Measurements from ENCODE around the gene SPDYC. TPM values are rescaled to one million over a fixed set of nuclear protein-coding genes. Genes with fewer than 3 reads are reported as not detected.

SPDYC gene
- polyA plus RNA-seq, 3 donors, result 0.64 TPM; not detected in 2

GRCh38 chr11:65213322-65214211 lies 43.5 kb downstream of the SPDYC start:
- intact Hi-C loops (cut with micrococcal nuclease), result no loop called here
- H4K20me1 ChIP-seq (ENCODE audit: insufficient read depth, low read length), result peaks cover 8% of the 10 kb centered on the region
- DNase-seq, result peak in 1 of 3 donors; percentile 8
- H3K4me3 ChIP-seq (replicated peaks in 1 of 3; ENCODE audit: low read depth in 2 of 3, low read length in 3 of 3), result no peak overlapping the region
- H3K27ac ChIP-seq (ENCODE audit: low read depth in 1 of 2, low read length in 2 of 2), result no peak overlapping the region
- H3K4me1 ChIP-seq (ENCODE audit: control insufficient read depth in 1 of 2, insufficient read depth in 2 of 2, low read length in 2 of 2), result peaks cover 19 to 27% of the 10 kb centered on the region in 2 donors
- H3K36me3 Mint-ChIP-seq, result peaks cover 31 to 36% of the 10 kb centered on the region in 2 donors
- H3K4me3 Mint-ChIP-seq, result no peak overlapping the region
- H3K79me2 ChIP-seq (ENCODE audit: insufficient read depth, low read length), result no peaks in the 10 kb centered on the region
- peak overlapping the region in 3 of 7 donors; percentile 3 to 52 (median 46) for H3K27ac Mint-ChIP-seq
- no peak for TF ChIP-seq CTCF (IDR thresholded peaks at IDR 0.05)
- peak overlapping the region; percentile 22 for H3K9ac ChIP-seq (ENCODE audit: insufficient read depth, low read length, poor library complexity, severe bottlenecking)
- H3K27me3 Mint-ChIP-seq (ENCODE audit: low read depth in 3 of 3), result peaks cover 0 to 6% (median 0%) of the 10 kb centered on the region in 3 donors
- peaks cover 0 to 3% (median 0%) of the 10 kb centered on the region in 7 donors for H3K9me3 Mint-ChIP-seq
- WGBS (ENCODE audit: insufficient coverage), result 6% methylated on average over 17 of the region's 26 CpGs
- H3K27me3 ChIP-seq (ENCODE audit: control insufficient read depth in 2 of 2, insufficient read depth in 2 of 2, low read length in 2 of 2), result no peaks in the 10 kb centered on the region
- peaks cover 32 to 38% of the 10 kb centered on the region in 2 donors for H3K36me3 ChIP-seq (replicated peaks in 1 of 2; ENCODE audit: control insufficient read depth in 1 of 2, insufficient read depth in 2 of 2, low read length in 2 of 2)
- H3K4me2 ChIP-seq (replicated peaks; ENCODE audit: extremely low read depth, low read length, poor library complexity, severe bottlenecking), result peak overlapping the region; percentile 51
- H2AFZ ChIP-seq (ENCODE audit: insufficient read depth, low read depth, low read length, poor library complexity, severe bottlenecking), result peak overlapping the region; percentile 37
- H3K4me1 Mint-ChIP-seq, result peaks cover 38% of the 10 kb centered on the region
- H3K9me3 ChIP-seq (replicated peaks in 1 of 2; ENCODE audit: control insufficient read depth in 1 of 2, insufficient read depth in 1 of 2, low read length in 2 of 2), result no peaks in the 10 kb centered on the region

GRCh38 chr11:65214212-65214845 lies 44.3 kb downstream of the SPDYC start:
- Mint-ChIP-seq H3K4me3 (no peak overlapping the region), H3K27ac (no peak overlapping the region), H3K27me3 (ENCODE audit: low read depth in 3 of 3) (peaks cover 0 to 6% (median under 1%) of the 10 kb centered on the region in 3 donors), H3K36me3 (peaks cover 25 to 28% of the 10 kb centered on the region in 2 donors), H3K9me3 (peaks cover 0 to 3% (median 0%) of the 10 kb centered on the region in 7 donors), H3K4me1 (peaks cover 32% of the 10 kb centered on the region)
- peaks cover 25 to 30% of the 10 kb centered on the region in 2 donors for H3K36me3 ChIP-seq (replicated peaks in 1 of 2; ENCODE audit: control insufficient read depth in 1 of 2, insufficient read depth in 2 of 2, low read length in 2 of 2)
- peaks cover 12 to 20% of the 10 kb centered on the region in 2 donors for H3K4me1 ChIP-seq (ENCODE audit: control insufficient read depth in 1 of 2, insufficient read depth in 2 of 2, low read length in 2 of 2)
- intact Hi-C loops (cut with micrococcal nuclease), result no loop called here
- no peaks in the 10 kb centered on the region for H3K9me3 ChIP-seq (replicated peaks in 1 of 2; ENCODE audit: control insufficient read depth in 1 of 2, insufficient read depth in 1 of 2, low read length in 2 of 2)
- no peak for TF ChIP-seq CTCF (IDR thresholded peaks at IDR 0.05)
- H3K4me2 ChIP-seq (replicated peaks; ENCODE audit: extremely low read depth, low read length, poor library complexity, severe bottlenecking), result peak overlapping the region; percentile 51
- H2AFZ ChIP-seq (ENCODE audit: insufficient read depth, low read depth, low read length, poor library complexity, severe bottlenecking), result peak overlapping the region; percentile 37
- WGBS (ENCODE audit: insufficient coverage), result 44% methylated on average over 9 of the region's 16 CpGs
- peaks cover 6% of the 10 kb centered on the region for H4K20me1 ChIP-seq (ENCODE audit: insufficient read depth, low read length)
- H3K79me2 ChIP-seq (ENCODE audit: insufficient read depth, low read length), result no peaks in the 10 kb centered on the region
- no peak overlapping the region for H3K27ac ChIP-seq (ENCODE audit: low read depth in 1 of 2, low read length in 2 of 2)
- peak overlapping the region; percentile 22 for H3K9ac ChIP-seq (ENCODE audit: insufficient read depth, low read length, poor library complexity, severe bottlenecking)
- no peaks in the 10 kb centered on the region for H3K27me3 ChIP-seq (ENCODE audit: control insufficient read depth in 2 of 2, insufficient read depth in 2 of 2, low read length in 2 of 2)
- no peak overlapping the region for H3K4me3 ChIP-seq (replicated peaks in 1 of 3; ENCODE audit: low read depth in 2 of 3, low read length in 3 of 3)
- DNase-seq, result no peak
